PC-3 (cell line): ENCODE results near the gene PRR16.

Source experiments
- CTCF ChIP-seq: fragments of 300-600 bp; sonication (generic); conservative IDR thresholded peaks from 2 replicates; pipeline ENCODE4 v1.5.1; 2017; ENCODE audit warnings: antibody characterized with exemption, low read depth, mild to moderate bottlenecking, low read length
- EZH2phosphoT487 ChIP-seq: fragments of 300-600 bp; sonication (generic); IDR thresholded peaks from 2 replicates; pipeline ENCODE4 v1.6.1; 2018; ENCODE audit warnings: mild to moderate bottlenecking, antibody characterized with exemption, low read length, borderline replicate concordance

DNA sequence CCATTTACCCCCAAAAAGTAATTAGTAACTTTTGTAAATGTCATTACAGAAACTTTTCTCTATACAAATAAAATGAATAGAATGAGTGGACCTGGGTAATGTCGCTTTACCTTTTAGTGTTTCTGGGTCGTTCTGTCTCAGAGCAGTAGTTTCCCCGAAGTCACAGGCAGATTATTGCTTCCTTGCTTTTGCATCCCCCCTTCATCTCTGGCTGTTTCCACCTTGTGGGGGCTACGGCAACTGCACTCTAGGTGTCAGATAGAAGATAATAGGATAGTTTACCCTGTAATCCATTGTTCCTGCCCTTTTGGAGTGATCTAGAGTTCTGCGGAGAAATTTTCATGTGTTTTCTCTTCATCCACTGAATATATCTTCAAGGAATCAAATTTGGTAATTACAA lies 68.7 kb downstream of the PRR16 start:
- TF ChIP-seq CTCF = no peak
- TF ChIP-seq EZH2phosphoT487 = no peak
